ENCODE measurements around the gene TTPAL.

DNA sequence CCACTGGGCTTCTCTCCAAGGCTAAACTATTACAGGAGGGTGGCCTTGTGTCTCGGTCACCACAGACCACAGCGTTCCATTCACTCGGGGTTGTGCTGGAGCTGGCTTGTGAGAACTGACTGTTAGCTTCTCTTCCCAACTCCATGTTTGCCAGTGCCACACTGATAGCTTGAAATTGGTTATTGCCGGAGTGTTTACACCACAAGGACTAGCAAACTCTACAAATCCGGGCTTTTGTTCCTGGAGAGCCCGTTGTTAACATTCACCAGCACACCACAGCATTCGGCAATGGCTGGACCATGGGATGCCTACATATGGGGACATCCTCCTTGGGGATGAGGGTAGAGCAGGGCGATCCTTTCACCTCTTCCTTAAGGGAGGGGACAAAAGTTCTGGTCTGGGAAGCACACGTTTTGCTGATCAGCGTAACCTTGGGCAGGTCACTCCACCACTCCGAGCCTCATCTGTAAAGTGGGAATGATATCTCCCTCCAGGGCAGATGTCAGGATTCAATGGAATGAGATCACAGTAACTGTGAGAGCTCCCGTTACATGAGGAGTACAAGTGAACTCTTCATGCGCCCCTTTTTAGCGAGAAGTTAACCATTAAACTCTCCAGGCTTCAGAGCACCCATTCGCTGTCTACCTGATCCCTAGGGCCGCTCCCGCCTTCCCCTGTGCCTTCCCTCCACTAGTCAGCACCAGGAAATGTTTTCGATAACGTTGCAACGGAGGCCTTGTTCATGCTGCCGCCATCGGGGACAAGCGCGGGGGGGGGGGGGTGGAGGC is 41.7 kb upstream of the TTPAL start:
- TF ChIP-seq ZNF837 (tag by site-specific recombination; IDR thresholded peaks at IDR 0.05), result no peak
- no peak for TF ChIP-seq ZNF548 (tag by site-specific recombination; IDR thresholded peaks at IDR 0.05)
- TF ChIP-seq, protein P1, sequence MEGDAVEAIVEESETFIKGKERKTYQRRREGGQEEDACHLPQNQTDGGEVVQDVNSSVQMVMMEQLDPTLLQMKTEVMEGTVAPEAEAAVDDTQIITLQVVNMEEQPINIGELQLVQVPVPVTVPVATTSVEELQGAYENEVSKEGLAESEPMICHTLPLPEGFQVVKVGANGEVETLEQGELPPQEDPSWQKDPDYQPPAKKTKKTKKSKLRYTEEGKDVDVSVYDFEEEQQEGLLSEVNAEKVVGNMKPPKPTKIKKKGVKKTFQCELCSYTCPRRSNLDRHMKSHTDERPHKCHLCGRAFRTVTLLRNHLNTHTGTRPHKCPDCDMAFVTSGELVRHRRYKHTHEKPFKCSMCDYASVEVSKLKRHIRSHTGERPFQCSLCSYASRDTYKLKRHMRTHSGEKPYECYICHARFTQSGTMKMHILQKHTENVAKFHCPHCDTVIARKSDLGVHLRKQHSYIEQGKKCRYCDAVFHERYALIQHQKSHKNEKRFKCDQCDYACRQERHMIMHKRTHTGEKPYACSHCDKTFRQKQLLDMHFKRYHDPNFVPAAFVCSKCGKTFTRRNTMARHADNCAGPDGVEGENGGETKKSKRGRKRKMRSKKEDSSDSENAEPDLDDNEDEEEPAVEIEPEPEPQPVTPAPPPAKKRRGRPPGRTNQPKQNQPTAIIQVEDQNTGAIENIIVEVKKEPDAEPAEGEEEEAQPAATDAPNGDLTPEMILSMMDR (tag by site-specific recombination; IDR thresholded peaks at IDR 0.05), result no peak
- TF ChIP-seq, protein P2, sequence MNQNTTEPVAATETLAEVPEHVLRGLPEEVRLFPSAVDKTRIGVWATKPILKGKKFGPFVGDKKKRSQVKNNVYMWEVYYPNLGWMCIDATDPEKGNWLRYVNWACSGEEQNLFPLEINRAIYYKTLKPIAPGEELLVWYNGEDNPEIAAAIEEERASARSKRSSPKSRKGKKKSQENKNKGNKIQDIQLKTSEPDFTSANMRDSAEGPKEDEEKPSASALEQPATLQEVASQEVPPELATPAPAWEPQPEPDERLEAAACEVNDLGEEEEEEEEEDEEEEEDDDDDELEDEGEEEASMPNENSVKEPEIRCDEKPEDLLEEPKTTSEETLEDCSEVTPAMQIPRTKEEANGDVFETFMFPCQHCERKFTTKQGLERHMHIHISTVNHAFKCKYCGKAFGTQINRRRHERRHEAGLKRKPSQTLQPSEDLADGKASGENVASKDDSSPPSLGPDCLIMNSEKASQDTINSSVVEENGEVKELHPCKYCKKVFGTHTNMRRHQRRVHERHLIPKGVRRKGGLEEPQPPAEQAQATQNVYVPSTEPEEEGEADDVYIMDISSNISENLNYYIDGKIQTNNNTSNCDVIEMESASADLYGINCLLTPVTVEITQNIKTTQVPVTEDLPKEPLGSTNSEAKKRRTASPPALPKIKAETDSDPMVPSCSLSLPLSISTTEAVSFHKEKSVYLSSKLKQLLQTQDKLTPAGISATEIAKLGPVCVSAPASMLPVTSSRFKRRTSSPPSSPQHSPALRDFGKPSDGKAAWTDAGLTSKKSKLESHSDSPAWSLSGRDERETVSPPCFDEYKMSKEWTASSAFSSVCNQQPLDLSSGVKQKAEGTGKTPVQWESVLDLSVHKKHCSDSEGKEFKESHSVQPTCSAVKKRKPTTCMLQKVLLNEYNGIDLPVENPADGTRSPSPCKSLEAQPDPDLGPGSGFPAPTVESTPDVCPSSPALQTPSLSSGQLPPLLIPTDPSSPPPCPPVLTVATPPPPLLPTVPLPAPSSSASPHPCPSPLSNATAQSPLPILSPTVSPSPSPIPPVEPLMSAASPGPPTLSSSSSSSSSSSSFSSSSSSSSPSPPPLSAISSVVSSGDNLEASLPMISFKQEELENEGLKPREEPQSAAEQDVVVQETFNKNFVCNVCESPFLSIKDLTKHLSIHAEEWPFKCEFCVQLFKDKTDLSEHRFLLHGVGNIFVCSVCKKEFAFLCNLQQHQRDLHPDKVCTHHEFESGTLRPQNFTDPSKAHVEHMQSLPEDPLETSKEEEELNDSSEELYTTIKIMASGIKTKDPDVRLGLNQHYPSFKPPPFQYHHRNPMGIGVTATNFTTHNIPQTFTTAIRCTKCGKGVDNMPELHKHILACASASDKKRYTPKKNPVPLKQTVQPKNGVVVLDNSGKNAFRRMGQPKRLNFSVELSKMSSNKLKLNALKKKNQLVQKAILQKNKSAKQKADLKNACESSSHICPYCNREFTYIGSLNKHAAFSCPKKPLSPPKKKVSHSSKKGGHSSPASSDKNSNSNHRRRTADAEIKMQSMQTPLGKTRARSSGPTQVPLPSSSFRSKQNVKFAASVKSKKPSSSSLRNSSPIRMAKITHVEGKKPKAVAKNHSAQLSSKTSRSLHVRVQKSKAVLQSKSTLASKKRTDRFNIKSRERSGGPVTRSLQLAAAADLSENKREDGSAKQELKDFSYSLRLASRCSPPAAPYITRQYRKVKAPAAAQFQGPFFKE (tag by site-specific recombination; IDR thresholded peaks at IDR 0.05; ENCODE audit: borderline replicate concordance), result no peak
- no peak for TF ChIP-seq YY1 (tag by site-specific recombination; IDR thresholded peaks at IDR 0.05)
- TF ChIP-seq, protein P3, sequence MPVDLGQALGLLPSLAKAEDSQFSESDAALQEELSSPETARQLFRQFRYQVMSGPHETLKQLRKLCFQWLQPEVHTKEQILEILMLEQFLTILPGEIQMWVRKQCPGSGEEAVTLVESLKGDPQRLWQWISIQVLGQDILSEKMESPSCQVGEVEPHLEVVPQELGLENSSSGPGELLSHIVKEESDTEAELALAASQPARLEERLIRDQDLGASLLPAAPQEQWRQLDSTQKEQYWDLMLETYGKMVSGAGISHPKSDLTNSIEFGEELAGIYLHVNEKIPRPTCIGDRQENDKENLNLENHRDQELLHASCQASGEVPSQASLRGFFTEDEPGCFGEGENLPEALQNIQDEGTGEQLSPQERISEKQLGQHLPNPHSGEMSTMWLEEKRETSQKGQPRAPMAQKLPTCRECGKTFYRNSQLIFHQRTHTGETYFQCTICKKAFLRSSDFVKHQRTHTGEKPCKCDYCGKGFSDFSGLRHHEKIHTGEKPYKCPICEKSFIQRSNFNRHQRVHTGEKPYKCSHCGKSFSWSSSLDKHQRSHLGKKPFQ (tag by site-specific recombination; IDR thresholded peaks at IDR 0.05), result no peak
- TF ChIP-seq KLF7 (tag by site-specific recombination; IDR thresholded peaks at IDR 0.05; ENCODE audit: borderline replicate concordance), result no peak
- TF ChIP-seq TCF7L2 (IDR thresholded peaks at IDR 0.05; ENCODE audit: borderline replicate concordance, low read depth, low read length), result no peak
- TF ChIP-seq, protein P4, sequence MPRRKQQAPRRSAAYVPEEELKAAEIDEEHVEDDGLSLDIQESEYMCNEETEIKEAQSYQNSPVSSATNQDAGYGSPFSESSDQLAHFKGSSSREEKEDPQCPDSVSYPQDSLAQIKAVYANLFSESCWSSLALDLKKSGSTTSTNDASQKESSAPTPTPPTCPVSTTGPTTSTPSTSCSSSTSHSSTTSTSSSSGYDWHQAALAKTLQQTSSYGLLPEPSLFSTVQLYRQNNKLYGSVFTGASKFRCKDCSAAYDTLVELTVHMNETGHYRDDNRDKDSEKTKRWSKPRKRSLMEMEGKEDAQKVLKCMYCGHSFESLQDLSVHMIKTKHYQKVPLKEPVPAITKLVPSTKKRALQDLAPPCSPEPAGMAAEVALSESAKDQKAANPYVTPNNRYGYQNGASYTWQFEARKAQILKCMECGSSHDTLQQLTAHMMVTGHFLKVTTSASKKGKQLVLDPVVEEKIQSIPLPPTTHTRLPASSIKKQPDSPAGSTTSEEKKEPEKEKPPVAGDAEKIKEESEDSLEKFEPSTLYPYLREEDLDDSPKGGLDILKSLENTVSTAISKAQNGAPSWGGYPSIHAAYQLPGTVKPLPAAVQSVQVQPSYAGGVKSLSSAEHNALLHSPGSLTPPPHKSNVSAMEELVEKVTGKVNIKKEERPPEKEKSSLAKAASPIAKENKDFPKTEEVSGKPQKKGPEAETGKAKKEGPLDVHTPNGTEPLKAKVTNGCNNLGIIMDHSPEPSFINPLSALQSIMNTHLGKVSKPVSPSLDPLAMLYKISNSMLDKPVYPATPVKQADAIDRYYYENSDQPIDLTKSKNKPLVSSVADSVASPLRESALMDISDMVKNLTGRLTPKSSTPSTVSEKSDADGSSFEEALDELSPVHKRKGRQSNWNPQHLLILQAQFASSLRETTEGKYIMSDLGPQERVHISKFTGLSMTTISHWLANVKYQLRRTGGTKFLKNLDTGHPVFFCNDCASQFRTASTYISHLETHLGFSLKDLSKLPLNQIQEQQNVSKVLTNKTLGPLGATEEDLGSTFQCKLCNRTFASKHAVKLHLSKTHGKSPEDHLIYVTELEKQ (tag by site-specific recombination; IDR thresholded peaks at IDR 0.05; ENCODE audit: borderline replicate concordance), result no peak
- no peak for TF ChIP-seq ZNF274 (IDR thresholded peaks at IDR 0.05; ENCODE audit: low read length)
- TF ChIP-seq ZNF274 (tag by site-specific recombination; IDR thresholded peaks at IDR 0.05; ENCODE audit: borderline replicate concordance), result no peak
- no peak for TF ChIP-seq ZNF555 (tag by site-specific recombination; conservative IDR thresholded peaks at IDR 0.05)
